ENCODE results near the gene SMAD7. TPM values are rescaled to one million over a fixed set of nuclear protein-coding genes. Genes with fewer than 3 reads are reported as not detected.

Gene SMAD7
- total and polyA plus RNA-seq, 4 donors: 27.3 to 98.8 (median 44.2) TPM

- intact Hi-C loops (cut with DNase I): loop anchor here in 1 of 2 donors (2.0 kb wide), 1 partner anchor 56 kb away; no protein-coding TSS in a partner anchor
Observed at GRCh38 chr18:48928787-48929186, 22.0 kb downstream of the SMAD7 start.

GRCh38 chr18:48927286-48928080, 23.3 kb downstream of the SMAD7 start:
- Histone ChIP-seq H3K9me3 (ENCODE audit: control insufficient read depth, low read length) (no peaks in the 10 kb centered on the region), H3K4me1 (ENCODE audit: control insufficient read depth in 1 of 2, insufficient read depth in 2 of 2, low read length in 2 of 2) (peaks cover 3% of the 10 kb centered on the region in 2 donors), H3K4me3 (ENCODE audit: low read length in 2 of 2) (no peak overlapping the region), H3K27ac (ENCODE audit: low read depth in 1 of 2, low read length in 2 of 2) (peak overlapping the region in 1 of 2 donors; percentile 22), H3K36me3 (ENCODE audit: control insufficient read depth in 1 of 2, insufficient read depth in 2 of 2, low read length in 1 of 2) (no peaks in the 10 kb centered on the region), H3K27me3 (ENCODE audit: control insufficient read depth in 1 of 2, insufficient read depth in 2 of 2, low read length in 1 of 2) (no peaks in the 10 kb centered on the region)
- WGBS, 2 donors: 28 to 42% methylated on average over 11 of the region's 11 CpGs
- peak in 1 of 2 donors; percentile 71 for DNase-seq
- intact Hi-C loops (cut with DNase I): loop anchor here in 1 of 2 donors (2.0 kb wide), 1 partner anchor 55 kb away; no protein-coding TSS in a partner anchor
- no peak for ATAC-seq (ENCODE audit: low FRiP score)

More at GRCh38 chr18:48928787-48929186, 22.0 kb downstream of the SMAD7 start:
- DNase-seq (peak; percentile 87), ATAC-seq (ENCODE audit: low FRiP score) (peak; percentile 63)
- Histone ChIP-seq H3K9me3 (ENCODE audit: control insufficient read depth, low read length) (no peaks in the 10 kb centered on the region), H3K4me1 (ENCODE audit: control insufficient read depth in 1 of 2, insufficient read depth in 2 of 2, low read length in 2 of 2) (peaks cover 3% of the 10 kb centered on the region in 2 donors), H3K27ac (ENCODE audit: low read depth in 1 of 2, low read length in 2 of 2) (peak overlapping the region; percentile 17 to 49), H3K27me3 (ENCODE audit: control insufficient read depth in 1 of 2, insufficient read depth in 2 of 2, low read length in 1 of 2) (no peaks in the 10 kb centered on the region), H3K4me3 (ENCODE audit: low read length in 2 of 2) (no peak overlapping the region), H3K36me3 (ENCODE audit: control insufficient read depth in 1 of 2, insufficient read depth in 2 of 2, low read length in 1 of 2) (no peaks in the 10 kb centered on the region)
- WGBS, 2 donors: 1 to 3% methylated on average over 9 of the region's 9 CpGs

GRCh38 chr18:48926420-48926857, 24.3 kb downstream of the SMAD7 start:
- Histone ChIP-seq H3K36me3 (ENCODE audit: control insufficient read depth in 1 of 2, insufficient read depth in 2 of 2, low read length in 1 of 2) (no peaks in the 10 kb centered on the region), H3K27ac (ENCODE audit: low read depth in 1 of 2, low read length in 2 of 2) (peak overlapping the region in 1 of 2 donors; percentile 22), H3K4me3 (ENCODE audit: low read length in 2 of 2) (no peak overlapping the region), H3K4me1 (ENCODE audit: control insufficient read depth in 1 of 2, insufficient read depth in 2 of 2, low read length in 2 of 2) (peaks cover 0 to 3% of the 10 kb centered on the region in 2 donors), H3K9me3 (ENCODE audit: control insufficient read depth, low read length) (no peaks in the 10 kb centered on the region), H3K27me3 (ENCODE audit: control insufficient read depth in 1 of 2, insufficient read depth in 2 of 2, low read length in 1 of 2) (no peaks in the 10 kb centered on the region)
- ATAC-seq (ENCODE audit: low FRiP score) (no peak), DNase-seq (peak in 1 of 2 donors; percentile 55)
- 56 to 57% methylated on average over 14 of the region's 14 CpGs for WGBS, 2 donors
- intact Hi-C loops (cut with DNase I): no loop called here

- ATAC-seq (ENCODE audit: low FRiP score) (no peak), DNase-seq (no peak)
- Histone ChIP-seq H3K27me3 (ENCODE audit: control insufficient read depth in 1 of 2, insufficient read depth in 2 of 2, low read length in 1 of 2) (no peaks in the 10 kb centered on the region), H3K9me3 (ENCODE audit: control insufficient read depth, low read length) (no peaks in the 10 kb centered on the region), H3K27ac (ENCODE audit: low read depth in 1 of 2, low read length in 2 of 2) (peak overlapping the region; percentile 10 to 39), H3K4me1 (ENCODE audit: control insufficient read depth in 1 of 2, insufficient read depth in 2 of 2, low read length in 2 of 2) (peaks cover 0 to 3% of the 10 kb centered on the region in 2 donors), H3K4me3 (ENCODE audit: low read length in 2 of 2) (no peak overlapping the region), H3K36me3 (ENCODE audit: control insufficient read depth in 1 of 2, insufficient read depth in 2 of 2, low read length in 1 of 2) (peaks cover 0 to 1% of the 10 kb centered on the region in 2 donors)
- 56 to 63% methylated on average over 2 to 3 of the region's 3 CpGs for WGBS, 2 donors
- intact Hi-C loops (cut with DNase I): no loop called here
Observed at GRCh38 chr18:48925491-48925780, 25.3 kb downstream of the SMAD7 start.

GRCh38 chr18:48924630-48925490, 25.9 kb downstream of the SMAD7 start:
- ATAC-seq (ENCODE audit: low FRiP score) (no peak), DNase-seq (peak in 1 of 2 donors; percentile 74)
- Histone ChIP-seq H3K4me3 (ENCODE audit: low read length in 2 of 2) (no peak overlapping the region), H3K4me1 (ENCODE audit: control insufficient read depth in 1 of 2, insufficient read depth in 2 of 2, low read length in 2 of 2) (peaks cover 0 to 3% of the 10 kb centered on the region in 2 donors), H3K36me3 (ENCODE audit: control insufficient read depth in 1 of 2, insufficient read depth in 2 of 2, low read length in 1 of 2) (peaks cover 0 to 1% of the 10 kb centered on the region in 2 donors), H3K27me3 (ENCODE audit: control insufficient read depth in 1 of 2, insufficient read depth in 2 of 2, low read length in 1 of 2) (no peaks in the 10 kb centered on the region), H3K9me3 (ENCODE audit: control insufficient read depth, low read length) (no peaks in the 10 kb centered on the region), H3K27ac (ENCODE audit: low read depth in 1 of 2, low read length in 2 of 2) (peak overlapping the region; percentile 28 to 72)
- intact Hi-C loops (cut with DNase I): no loop called here
- 14 to 21% methylated on average over 17 of the region's 17 CpGs for WGBS, 2 donors

GRCh38 chr18:48923746-48924629, 26.8 kb downstream of the SMAD7 start:
- DNase-seq: no peak
- WGBS, 2 donors: 20 to 25% methylated on average over 15 of the region's 15 CpGs
- intact Hi-C loops (cut with DNase I): no loop called here

GRCh38 chr18:48922801-48923730, 27.7 kb downstream of the SMAD7 start:
- Histone ChIP-seq H3K27ac (ENCODE audit: low read depth in 1 of 2, low read length in 2 of 2) (peak overlapping the region in 1 of 2 donors; percentile 66), H3K9me3 (ENCODE audit: control insufficient read depth, low read length) (no peaks in the 10 kb centered on the region), H3K4me1 (ENCODE audit: control insufficient read depth in 1 of 2, insufficient read depth in 2 of 2, low read length in 2 of 2) (peaks cover 0 to 3% of the 10 kb centered on the region in 2 donors), H3K4me3 (ENCODE audit: low read length in 2 of 2) (peak overlapping the region; percentile 17 to 26), H3K36me3 (ENCODE audit: control insufficient read depth in 1 of 2, insufficient read depth in 2 of 2, low read length in 1 of 2) (peaks cover 0 to 1% of the 10 kb centered on the region in 2 donors), H3K27me3 (ENCODE audit: control insufficient read depth in 1 of 2, insufficient read depth in 2 of 2, low read length in 1 of 2) (no peaks in the 10 kb centered on the region)
- 11 to 13% methylated on average over 21 of the region's 21 CpGs for WGBS, 2 donors
- DNase-seq (peak; percentile 88), ATAC-seq (ENCODE audit: low FRiP score) (peak; percentile 65)
- intact Hi-C loops (cut with DNase I): no loop called here

More at GRCh38 chr18:48923746-48924629, 26.8 kb downstream of the SMAD7 start:
- H3K27ac ChIP-seq (ENCODE audit: low read depth in 1 of 2, low read length in 2 of 2): peak overlapping the region; percentile 28 to 72
- no peak overlapping the region for H3K4me3 ChIP-seq (ENCODE audit: low read length in 2 of 2)
- ATAC-seq (ENCODE audit: low FRiP score): no peak
- H3K4me1 ChIP-seq (ENCODE audit: control insufficient read depth in 1 of 2, insufficient read depth in 2 of 2, low read length in 2 of 2): peaks cover 0 to 3% of the 10 kb centered on the region in 2 donors
- peaks cover 0 to 1% of the 10 kb centered on the region in 2 donors for H3K36me3 ChIP-seq (ENCODE audit: control insufficient read depth in 1 of 2, insufficient read depth in 2 of 2, low read length in 1 of 2)
- no peaks in the 10 kb centered on the region for H3K9me3 ChIP-seq (ENCODE audit: control insufficient read depth, low read length)
- no peaks in the 10 kb centered on the region for H3K27me3 ChIP-seq (ENCODE audit: control insufficient read depth in 1 of 2, insufficient read depth in 2 of 2, low read length in 1 of 2)
